DND-41 (cell line): ENCODE results near the gene SEL1L2.

Source experiments
- ATAC-seq: fragments of 200-7000 bp; cut with Tn5 transposase; 3 replicates; pipeline ENCODE4 v1.9.1; 2021; ENCODE audit warnings: low read depth; ENCODE audit not compliant: insufficient read depth
- DNase-seq: peaks from one replicate; pipeline ENCODE4 v3.0.0-alpha.2; 2020
- H2AFZ ChIP-seq: 2 replicates; pipeline ENCODE4 v1.6.0; 2012; ENCODE audit warnings: low read depth, low read length
- H3K27ac ChIP-seq: 2 replicates; pipeline ENCODE4 v1.5.1; 2012; ENCODE audit warnings: low read length, inconsistent platforms
- H3K27me3 ChIP-seq: fragments of 200-600 bp; sonication (generic); 2 replicates; pipeline ENCODE4 v1.6.0; 2012; ENCODE audit warnings: low read length, mild to moderate bottlenecking, inconsistent platforms; ENCODE audit not compliant: insufficient read depth, poor library complexity
- H3K36me3 ChIP-seq: 2 replicates; pipeline ENCODE4 v1.5.1; 2012; ENCODE audit warnings: low read length, inconsistent platforms; ENCODE audit not compliant: insufficient read depth
- H3K4me1 ChIP-seq: 2 replicates; pipeline ENCODE4 v1.5.1; 2012; ENCODE audit warnings: mild to moderate bottlenecking, low read length; ENCODE audit not compliant: insufficient read depth
- H3K4me2 ChIP-seq: 2 replicates; pipeline ENCODE4 v1.6.0; 2012; ENCODE audit warnings: mild to moderate bottlenecking, moderate library complexity, low read length, inconsistent platforms; ENCODE audit not compliant: insufficient read depth
- H3K4me3 ChIP-seq, 2 experiments: fragments of 200-600 bp in 1 of 2; shearing (Covaris generic) in 1 of 2; 2 replicates each; pipeline ENCODE4 v1.5.1; 2012 to 2016; ENCODE audit warnings: inconsistent platforms in 2 of 2, low read length in 2 of 2, mild to moderate bottlenecking in 2 of 2, low read depth in 1 of 2, moderate library complexity in 1 of 2
- H3K79me2 ChIP-seq: 2 replicates; pipeline ENCODE4 v1.6.0; 2012; ENCODE audit warnings: low read length, inconsistent platforms; ENCODE audit not compliant: insufficient read depth
- H3K9ac ChIP-seq: 2 replicates; pipeline ENCODE4 v1.6.0; 2012; ENCODE audit warnings: low read depth, mild to moderate bottlenecking, inconsistent platforms, low read length, moderate library complexity
- H3K9me3 ChIP-seq: 2 replicates; pipeline ENCODE4 v1.5.1; 2012; ENCODE audit warnings: low read length, moderate library complexity, mild to moderate bottlenecking, inconsistent platforms; ENCODE audit not compliant: insufficient read depth, severe bottlenecking
- H4K20me1 ChIP-seq: 2 replicates; pipeline ENCODE4 v1.6.0; 2012; ENCODE audit warnings: low read length; ENCODE audit not compliant: insufficient read depth
- EZH2 ChIP-seq: IDR thresholded peaks from 3 replicates; pipeline ENCODE4 v1.6.1; 2012; ENCODE audit warnings: borderline replicate concordance, low read depth, mild to moderate bottlenecking, moderate library complexity, low read length, inconsistent platforms; ENCODE audit not compliant: severe bottlenecking
- TF ChIP-seq, protein P1 (sequence below): IDR thresholded peaks from 2 replicates; pipeline ENCODE4 v1.5.1; 2012; ENCODE audit warnings: borderline replicate concordance, low read length, moderate library complexity, mild to moderate bottlenecking; ENCODE audit not compliant: poor library complexity, severe bottlenecking; ENCODE audit errors: extremely low read depth

SEL1L2 gene

DNA sequence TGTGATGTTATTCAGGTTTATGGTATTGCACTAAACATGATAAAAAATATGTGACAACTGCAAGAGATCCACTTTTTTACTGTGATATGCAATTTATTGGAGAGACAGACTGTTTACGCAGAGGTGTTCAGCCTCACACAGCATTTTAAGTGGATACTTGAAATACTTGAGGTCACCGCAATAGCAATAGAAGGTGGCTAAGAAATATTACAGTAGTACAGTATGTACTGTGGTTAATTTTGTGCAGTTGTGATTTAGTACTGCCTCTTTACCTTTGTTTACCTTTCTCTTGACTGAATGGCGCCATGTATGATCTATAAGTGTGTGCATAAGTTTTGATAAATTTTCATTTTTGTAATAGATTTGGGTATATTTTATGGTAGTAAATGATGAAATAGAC is 22.3 kb upstream of the SEL1L2 start:
- no peaks in the 10 kb centered on the region for H3K79me2 ChIP-seq
- no peak for TF ChIP-seq EZH2

DNA sequence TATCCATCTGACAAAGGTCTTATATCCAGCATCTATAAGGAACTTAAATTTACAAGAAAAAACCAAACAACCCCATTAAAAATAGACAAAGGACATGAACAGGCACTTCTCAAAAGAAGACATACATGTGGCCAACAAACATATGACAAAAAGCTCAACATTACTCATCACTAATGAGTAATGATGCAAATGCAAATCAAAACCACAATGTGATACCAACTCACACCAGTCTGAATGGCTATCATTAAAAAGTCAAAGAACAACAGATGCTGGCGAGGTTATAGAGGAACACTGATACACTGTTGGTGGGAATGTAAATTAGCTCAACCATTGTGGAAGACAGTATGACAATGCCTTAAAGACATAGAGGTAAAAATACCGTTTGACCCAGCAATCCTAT is 18.8 kb upstream of the SEL1L2 start:
- no peak for ATAC-seq

More for the DNA sequence above, 22.3 kb upstream of the SEL1L2 start:
- Histone ChIP-seq H3K4me3 (no peak overlapping the region), H3K27me3 (no peaks in the 10 kb centered on the region), H3K9me3 (no peaks in the 10 kb centered on the region), H3K4me1 (no peaks in the 10 kb centered on the region), H3K36me3 (no peaks in the 10 kb centered on the region), H2AFZ (no peak overlapping the region), H3K27ac (no peak overlapping the region), H4K20me1 (no peaks in the 10 kb centered on the region), H3K4me2 (no peak overlapping the region), H3K9ac (no peak overlapping the region)
- no peak for DNase-seq
- ATAC-seq, result no peak

DNA sequence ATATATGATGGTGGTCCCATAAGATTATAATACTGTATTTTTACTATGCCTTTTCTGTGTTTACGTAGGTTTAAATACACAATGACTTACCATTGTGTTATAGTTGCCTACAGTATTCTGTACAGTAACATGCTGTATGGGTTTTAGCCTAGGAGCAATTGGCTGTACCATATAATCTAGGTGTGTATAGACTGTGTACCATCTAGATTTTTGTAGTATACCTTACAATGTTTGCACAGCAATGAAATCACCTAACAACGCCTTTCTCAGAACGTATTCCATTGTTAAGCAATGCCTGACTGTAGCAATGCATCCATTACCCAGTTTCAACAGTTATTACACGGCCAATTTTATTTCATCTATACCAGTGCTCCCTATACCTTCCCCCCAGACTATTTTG is 15.6 kb upstream of the SEL1L2 start:
- H3K27ac ChIP-seq, result no peak overlapping the region
- ATAC-seq (no peak), DNase-seq (no peak)
- no peak overlapping the region for H3K9ac ChIP-seq
- H3K9me3 ChIP-seq, result no peaks in the 10 kb centered on the region
- no peaks in the 10 kb centered on the region for H3K36me3 ChIP-seq
- H3K4me2 ChIP-seq, result no peak overlapping the region
- no peaks in the 10 kb centered on the region for H4K20me1 ChIP-seq
- no peak overlapping the region for H3K4me3 ChIP-seq
- no peaks in the 10 kb centered on the region for H3K79me2 ChIP-seq
- TF ChIP-seq, protein P1, sequence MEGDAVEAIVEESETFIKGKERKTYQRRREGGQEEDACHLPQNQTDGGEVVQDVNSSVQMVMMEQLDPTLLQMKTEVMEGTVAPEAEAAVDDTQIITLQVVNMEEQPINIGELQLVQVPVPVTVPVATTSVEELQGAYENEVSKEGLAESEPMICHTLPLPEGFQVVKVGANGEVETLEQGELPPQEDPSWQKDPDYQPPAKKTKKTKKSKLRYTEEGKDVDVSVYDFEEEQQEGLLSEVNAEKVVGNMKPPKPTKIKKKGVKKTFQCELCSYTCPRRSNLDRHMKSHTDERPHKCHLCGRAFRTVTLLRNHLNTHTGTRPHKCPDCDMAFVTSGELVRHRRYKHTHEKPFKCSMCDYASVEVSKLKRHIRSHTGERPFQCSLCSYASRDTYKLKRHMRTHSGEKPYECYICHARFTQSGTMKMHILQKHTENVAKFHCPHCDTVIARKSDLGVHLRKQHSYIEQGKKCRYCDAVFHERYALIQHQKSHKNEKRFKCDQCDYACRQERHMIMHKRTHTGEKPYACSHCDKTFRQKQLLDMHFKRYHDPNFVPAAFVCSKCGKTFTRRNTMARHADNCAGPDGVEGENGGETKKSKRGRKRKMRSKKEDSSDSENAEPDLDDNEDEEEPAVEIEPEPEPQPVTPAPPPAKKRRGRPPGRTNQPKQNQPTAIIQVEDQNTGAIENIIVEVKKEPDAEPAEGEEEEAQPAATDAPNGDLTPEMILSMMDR, result no peak
- TF ChIP-seq EZH2, result no peak
- no peaks in the 10 kb centered on the region for H3K27me3 ChIP-seq
- H2AFZ ChIP-seq, result no peak overlapping the region
- H3K4me1 ChIP-seq, result no peaks in the 10 kb centered on the region

More for the DNA sequence above, 18.8 kb upstream of the SEL1L2 start:
- DNase-seq, result no peak
- Histone ChIP-seq H3K27ac (no peak overlapping the region), H3K27me3 (no peaks in the 10 kb centered on the region), H4K20me1 (no peaks in the 10 kb centered on the region), H3K36me3 (no peaks in the 10 kb centered on the region), H3K4me1 (no peaks in the 10 kb centered on the region), H3K9ac (no peak overlapping the region), H3K4me3 (no peak overlapping the region), H3K4me2 (no peak overlapping the region), H3K9me3 (no peaks in the 10 kb centered on the region), H2AFZ (no peak overlapping the region), H3K79me2 (no peaks in the 10 kb centered on the region)
- TF ChIP-seq, protein P1, result no peak
- no peak for TF ChIP-seq EZH2

DNA sequence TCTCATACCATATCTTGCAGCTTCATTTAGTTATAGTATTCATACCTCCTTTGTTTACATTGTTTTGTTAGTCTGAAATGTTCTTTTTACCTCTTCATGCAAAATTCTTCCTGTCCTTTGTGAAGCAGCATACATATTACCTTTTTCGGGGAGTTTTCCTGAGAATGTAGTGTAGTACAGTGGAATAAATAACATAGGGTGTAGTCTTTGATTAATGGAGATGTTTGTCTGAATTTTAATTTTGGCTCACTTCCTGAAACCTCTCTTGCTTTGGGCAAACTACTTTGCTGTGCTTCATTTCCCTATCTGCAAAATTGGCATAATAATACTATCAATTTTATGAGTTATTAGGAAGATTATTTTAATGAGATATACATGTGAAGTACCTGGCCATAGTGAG is 10.5 kb upstream of the SEL1L2 start:
- no peak for ATAC-seq
- Histone ChIP-seq H3K9ac (no peak overlapping the region), H3K27me3 (no peaks in the 10 kb centered on the region), H3K4me2 (no peak overlapping the region), H3K27ac (no peak overlapping the region), H3K4me3 (no peak overlapping the region), H3K79me2 (no peaks in the 10 kb centered on the region), H4K20me1 (no peaks in the 10 kb centered on the region), H2AFZ (no peak overlapping the region), H3K4me1 (no peaks in the 10 kb centered on the region), H3K9me3 (no peaks in the 10 kb centered on the region), H3K36me3 (no peaks in the 10 kb centered on the region)
- TF ChIP-seq, protein P1, result no peak
- no peak for DNase-seq
